ENCODE measurements around the gene MAPK8IP2.

The MAPK8IP2 gene

GRCh38 chr22:50576070-50576469, 24.5 kb upstream of the MAPK8IP2 start:
- DNase-seq: peak; percentile 96

- DNase-seq: no peak
Observed at GRCh38 chr22:50576806-50577696, 23.5 kb upstream of the MAPK8IP2 start.

- no peak for DNase-seq
Observed at GRCh38 chr22:50577697-50577986, 23.0 kb upstream of the MAPK8IP2 start.

GRCh38 chr22:50577987-50578775, 22.4 kb upstream of the MAPK8IP2 start, which contains the start of gene CPT1B:
Gene CPT1B, minus strand, starts transcription at chr22:50578427. Its CDS starts 512 bp downstream, at chr22:50577915.
- no peak for DNase-seq

GRCh38 chr22:50578776-50579310, 21.8 kb upstream of the MAPK8IP2 start:
- no peak for DNase-seq

GRCh38 chr22:50579752-50580151, 20.8 kb upstream of the MAPK8IP2 start:
- DNase-seq: no peak

- DNase-seq: no peak
Observed at GRCh38 chr22:50581031-50581949, 19.3 kb upstream of the MAPK8IP2 start.

- DNase-seq: peak; percentile 58
Observed at GRCh38 chr22:50581950-50582492, 18.6 kb upstream of the MAPK8IP2 start.

GRCh38 chr22:50582493-50583293, 17.9 kb upstream of the MAPK8IP2 start, which contains the start of gene CHKB:
Gene CHKB, minus strand, starts transcription at chr22:50582849. Its CDS starts 68 bp downstream, at chr22:50582781.
- peak; percentile 98 for DNase-seq

GRCh38 chr22:50583294-50583861, 17.2 kb upstream of the MAPK8IP2 start:
- peak; percentile 38 for DNase-seq

GRCh38 chr22:50584106-50585096, 16.2 kb upstream of the MAPK8IP2 start:
- DNase-seq: no peak

- no peak for DNase-seq
Observed at GRCh38 chr22:50585238-50585637, 15.4 kb upstream of the MAPK8IP2 start.

- DNase-seq: no peak
Observed at GRCh38 chr22:50585781-50586180, 14.8 kb upstream of the MAPK8IP2 start.

GRCh38 chr22:50586416-50586815, 14.2 kb upstream of the MAPK8IP2 start:
- DNase-seq: no peak

- no peak for DNase-seq
Observed at GRCh38 chr22:50587407-50587806, 13.2 kb upstream of the MAPK8IP2 start.

GRCh38 chr22:50595189-50595588, 5.4 kb upstream of the MAPK8IP2 start:
- no peak for DNase-seq

GRCh38 chr22:50597097-50597496, 3.5 kb upstream of the MAPK8IP2 start:
- DNase-seq: no peak

- peak; percentile 54 for DNase-seq
Observed at GRCh38 chr22:50599816-50600455, 657 bp upstream of the MAPK8IP2 start.
